Tibial nerve (tissue), 4 donors: ENCODE results near the gene C2CD4A. TPM values are rescaled to one million over a fixed set of nuclear protein-coding genes. Genes with fewer than 3 reads are reported as not detected.
"Not testable (repeated sequence)": the region's sequence is repeated elsewhere in the genome, so short reads cannot be mapped to it uniquely, and the experiment has no call there.

ENCODE experiments used
- DNase-seq, 2 donors: peaks; one replicate each; pipeline ENCODE4 v3.0.0-alpha.2; 2019; ENCODE audit warnings: low spot score in 2 of 2
- H3K27ac ChIP-seq, 4 donors: fragments of 200-600 bp; sonication (generic) in 3 of 4; one replicate each; pipeline ENCODE4 v1.5.1; 2017 to 2019; ENCODE audit warnings: mild to moderate bottlenecking in 1 of 4
- H3K27me3 ChIP-seq, 2 donors: fragments of 200-600 bp; sonication (generic) in 1 of 2; one replicate each; pipeline versions ENCODE4 v1.5.1 to v1.6.0; 2017 to 2019
- H3K36me3 ChIP-seq, 3 donors: fragments of 200-600 bp; sonication (generic); one replicate each; pipeline ENCODE4 v1.5.1; 2018 to 2019
- H3K4me1 ChIP-seq, 4 donors: fragments of 200-600 bp; sonication (generic) in 3 of 4; one replicate each; pipeline ENCODE4 v1.5.1; 2017 to 2019
- H3K4me3 ChIP-seq, 4 donors: fragments of 200-600 bp; sonication (generic) in 3 of 4; one replicate each; pipeline ENCODE4 v1.5.1; 2017 to 2019; ENCODE audit warnings: mild to moderate bottlenecking in 1 of 4, moderate library complexity in 1 of 4
- H3K9me3 ChIP-seq, 4 donors: fragments of 200-600 bp; sonication (generic) in 3 of 4; one replicate each; pipeline ENCODE4 v1.5.1; 2017 to 2019
- CTCF ChIP-seq, 5 experiments: fragments of 200-600 bp in 3 of 5; fragments of 450-650 bp in 2 of 5; sonication (generic) in 3 of 5; IDR thresholded peaks; one replicate each; pipeline ENCODE4 v1.5.1; 2016 to 2019; ENCODE audit warnings: antibody characterized with exemption in 5 of 5, mild to moderate bottlenecking in 3 of 5, moderate library complexity in 2 of 5
- EP300 ChIP-seq, 2 donors: sonication (generic); formaldehyde crosslinking; IDR thresholded peaks; one replicate each; pipeline ENCODE4 v1.6.1; 2017; ENCODE audit warnings: antibody characterized with exemption in 2 of 2, mild to moderate bottlenecking in 1 of 2
- POLR2A ChIP-seq, 2 donors: fragments of 450-650 bp; IDR thresholded peaks; one replicate each; pipeline ENCODE4 v1.6.1; 2017; ENCODE audit warnings: antibody characterized with exemption in 2 of 2, mild to moderate bottlenecking in 2 of 2, moderate library complexity in 2 of 2
- WGBS, 2 donors: methylation state at CpG; one replicate each; pipeline ENCODE4 v1.1.5; 2018; 5-methylcytosine and 5-hydroxymethylcytosine counted together
- total RNA-seq, 4 donors: library from RNA; depleted of rRNA; stranded (reverse); fragments of >200 nt; gene quantifications; one replicate each; pipeline ENCODE4 v1.1.0, GENCODE V29; 2016

Gene C2CD4A
- total RNA-seq, 4 donors from 2014 or later = under 0.01 to 0.30 TPM; not detected in 2

- H3K9me3 ChIP-seq = no peaks in the 10 kb centered on the region
- H3K4me1 ChIP-seq = no peaks in the 10 kb centered on the region
- DNase-seq = no peak
- no peak for TF ChIP-seq CTCF (IDR thresholded peaks at IDR 0.05)
- TF ChIP-seq POLR2A (IDR thresholded peaks at IDR 0.05) = no peak
- TF ChIP-seq EP300 (IDR thresholded peaks at IDR 0.05) = no peak
- WGBS, 2 donors = 83 to 86% methylated on average over 3 of the region's 3 CpGs
- no peaks in the 10 kb centered on the region for H3K27me3 ChIP-seq
- H3K4me3 ChIP-seq = no peak overlapping the region
- H3K27ac ChIP-seq = no peak overlapping the region
- peaks cover 0 to 27% (median 0%) of the 10 kb centered on the region in 3 donors for H3K36me3 ChIP-seq
These were observed 39.6 kb upstream of the C2CD4A start for GRCh38 chr15:62027263-62027565.

DNA sequence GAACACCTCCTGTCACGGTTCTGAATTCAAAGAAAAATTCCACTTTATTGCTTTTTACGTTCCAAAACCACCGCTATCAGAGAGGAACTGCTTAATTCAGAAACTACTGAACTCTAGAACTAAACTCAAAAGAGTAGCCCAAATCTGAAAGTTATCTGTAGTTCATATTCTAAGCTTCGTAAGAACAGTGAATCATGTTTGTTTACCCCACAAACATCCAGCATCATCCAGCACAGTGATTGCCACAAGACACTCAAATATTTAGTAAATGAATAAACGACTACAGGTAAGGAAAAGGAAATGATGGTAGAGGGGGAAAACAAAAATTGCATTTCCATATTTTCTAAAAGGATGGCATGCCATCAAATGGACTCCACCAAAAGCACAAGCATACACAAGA, 38.9 kb upstream of the C2CD4A start:
- TF ChIP-seq EP300 (IDR thresholded peaks at IDR 0.05) (no peak), CTCF (IDR thresholded peaks at IDR 0.05) (no peak), POLR2A (IDR thresholded peaks at IDR 0.05) (no peak)
- H3K4me3 ChIP-seq = no peak overlapping the region
- no peaks in the 10 kb centered on the region for H3K27me3 ChIP-seq
- WGBS, 2 donors = 85% methylated on average over 5 of the region's 5 CpGs
- no peaks in the 10 kb centered on the region for H3K4me1 ChIP-seq
- no peaks in the 10 kb centered on the region for H3K9me3 ChIP-seq
- DNase-seq = no peak
- no peak overlapping the region for H3K27ac ChIP-seq
- peaks cover 0 to 22% (median 0%) of the 10 kb centered on the region in 3 donors for H3K36me3 ChIP-seq

- no peak overlapping the region for H3K27ac ChIP-seq
- peaks cover 0 to 31% (median 0%) of the 10 kb centered on the region in 3 donors for H3K36me3 ChIP-seq
- no peak for TF ChIP-seq EP300 (IDR thresholded peaks at IDR 0.05)
- TF ChIP-seq POLR2A (IDR thresholded peaks at IDR 0.05) = no peak
- TF ChIP-seq CTCF (IDR thresholded peaks at IDR 0.05) = no peak
- H3K27me3 ChIP-seq = no peaks in the 10 kb centered on the region
- WGBS, 2 donors = 46 to 48% methylated on average over 2 of the region's 2 CpGs
- no peak overlapping the region for H3K4me3 ChIP-seq
- H3K4me1 ChIP-seq = peaks cover 0 to 7% (median 0%) of the 10 kb centered on the region in 4 donors
- no peaks in the 10 kb centered on the region for H3K9me3 ChIP-seq
- no peak for DNase-seq
These were observed 31.4 kb upstream of the C2CD4A start for GRCh38 chr15:62035256-62035924.

DNA sequence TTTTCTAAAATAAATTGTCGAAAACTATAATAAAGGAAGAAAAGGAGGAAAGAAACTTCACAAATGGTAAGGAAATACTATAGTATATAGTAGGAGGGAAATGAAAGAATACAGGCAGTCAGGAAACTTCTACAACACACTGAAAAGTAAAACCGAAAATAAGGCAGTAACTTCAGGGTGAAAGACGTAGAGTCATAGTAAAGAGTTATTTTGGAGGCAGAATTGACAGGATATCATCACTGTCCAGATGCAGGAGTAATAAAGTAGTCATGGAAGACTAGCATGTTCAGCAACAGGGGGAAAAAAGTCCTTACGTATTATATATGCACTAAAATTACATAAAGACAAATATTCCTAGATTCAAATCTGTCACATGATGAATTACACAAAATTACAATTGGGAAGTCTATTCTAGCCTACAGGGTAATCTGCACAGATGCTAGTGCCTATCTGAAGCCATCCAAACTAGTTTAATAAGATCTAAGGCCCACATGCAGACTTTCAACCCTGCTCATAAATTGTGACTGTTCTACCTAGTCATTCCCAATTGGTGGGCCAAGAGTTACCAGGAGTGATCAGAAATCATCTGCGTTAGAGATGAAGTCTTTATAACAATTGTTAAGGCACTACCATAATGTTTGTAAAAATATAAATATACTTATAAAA, 20.6 kb upstream of the C2CD4A start:
- DNase-seq = no peak
- no peaks in the 10 kb centered on the region for H3K27me3 ChIP-seq
- no peak overlapping the region for H3K4me3 ChIP-seq
- H3K4me1 ChIP-seq = peaks cover 0 to 10% (median 0%) of the 10 kb centered on the region in 4 donors
- peaks cover 0 to 3% (median 0%) of the 10 kb centered on the region in 4 donors for H3K9me3 ChIP-seq
- H3K36me3 ChIP-seq = peaks cover 0 to 10% (median 0%) of the 10 kb centered on the region in 3 donors
- 84 to 88% methylated on average over 4 to 5 of the region's 5 CpGs for WGBS, 2 donors
- no peak for TF ChIP-seq POLR2A (IDR thresholded peaks at IDR 0.05)
- TF ChIP-seq EP300 (IDR thresholded peaks at IDR 0.05) = no peak
- TF ChIP-seq CTCF (IDR thresholded peaks at IDR 0.05) = no peak
- no peak overlapping the region for H3K27ac ChIP-seq

GRCh38 chr15:62047282-62047827, 19.4 kb upstream of the C2CD4A start:
- WGBS, 2 donors = 71 to 88% methylated on average over 2 of the region's 2 CpGs
- H3K4me1 ChIP-seq = peaks cover 0 to 10% (median 0%) of the 10 kb centered on the region in 4 donors
- peaks cover 0 to 7% (median 0%) of the 10 kb centered on the region in 3 donors for H3K36me3 ChIP-seq
- H3K4me3 ChIP-seq = no peak overlapping the region
- DNase-seq = no peak
- H3K27me3 ChIP-seq = no peaks in the 10 kb centered on the region
- TF ChIP-seq EP300 (IDR thresholded peaks at IDR 0.05) = no peak
- TF ChIP-seq CTCF (IDR thresholded peaks at IDR 0.05) = no peak
- no peak for TF ChIP-seq POLR2A (IDR thresholded peaks at IDR 0.05)
- peaks cover 0 to 3% (median 0%) of the 10 kb centered on the region in 4 donors for H3K9me3 ChIP-seq
- no peak overlapping the region for H3K27ac ChIP-seq

DNA sequence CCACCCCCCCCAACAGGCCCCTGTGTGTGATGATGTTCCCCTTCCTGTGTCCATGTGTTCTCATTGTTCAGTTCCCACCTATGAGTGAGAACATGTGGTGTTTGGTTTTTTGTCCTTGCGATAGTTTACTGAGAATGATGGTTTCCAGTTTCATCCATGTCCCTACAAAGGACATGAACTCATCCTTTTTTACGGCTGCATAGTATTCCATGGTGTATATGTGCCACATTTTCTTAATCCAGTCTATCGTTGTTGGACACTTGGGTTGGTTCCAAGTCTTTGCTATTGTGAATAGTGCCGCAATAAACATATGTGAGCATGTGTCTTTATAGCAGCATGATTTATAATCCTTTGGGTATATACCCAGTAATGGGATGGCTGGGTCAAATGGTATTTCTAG, 18.5 kb upstream of the C2CD4A start:
- not testable (repeated sequence) for H3K27ac ChIP-seq, H3K27me3 ChIP-seq, H3K9me3 ChIP-seq, DNase-seq, H3K36me3 ChIP-seq, H3K4me3 ChIP-seq
- H3K4me1 ChIP-seq = peaks cover 0 to 10% (median 0%) of the 10 kb centered on the region in 4 donors
- WGBS, 2 donors = 93 to 96% methylated on average over 4 of the region's 4 CpGs
